Bronchial epithelial cell (primary cell): ENCODE measurements around the gene ZNF581. TPM values are rescaled to one million over a fixed set of nuclear protein-coding genes. Genes with fewer than 3 reads are reported as not detected.

Experiments
- DNase-seq: peaks from one replicate; pipeline ENCODE4 v3.0.0-alpha.2; 2010; ENCODE audit warnings: low read depth
- FAIRE-seq: peaks from 2 replicates; lab custom pipeline; 2011; peaks lifted over from hg19 to GRCh38; lab: Jason Lieb, UNC
- H3K27me3 ChIP-seq: 2 replicates; pipeline ENCODE4 v1.5.1; 2011; ENCODE audit warnings: low read length; ENCODE audit not compliant: control insufficient read depth, insufficient read depth
- H3K36me3 ChIP-seq: 2 replicates; pipeline ENCODE4 v1.5.1; 2011; ENCODE audit warnings: low read length; ENCODE audit not compliant: control insufficient read depth, insufficient read depth
- H3K4me3 ChIP-seq: 2 replicates; pipeline ENCODE4 v1.5.1; 2011; ENCODE audit warnings: mild to moderate bottlenecking, low read depth, low read length, control low read depth
- total RNA-seq: library from RNA; depleted of rRNA; stranded (reverse); fragments of >200 nt; gene quantifications from 2 replicates; pipeline ENCODE4 v1.2.1, GENCODE V29; 2014
- TF ChIP-seq, protein P1 (sequence below): IDR thresholded peaks from 2 replicates; pipeline ENCODE4 v1.5.1; 2011; ENCODE audit warnings: mild to moderate bottlenecking, moderate library complexity, low read length, control low read depth, inconsistent platforms; ENCODE audit not compliant: insufficient read depth, severe bottlenecking

ZNF581 gene
- total RNA-seq, 1 donor from 2014 or later, result 19.2 TPM

- Histone ChIP-seq H3K4me3 (no peak overlapping the region), H3K36me3 (peaks cover 7% of the 10 kb centered on the region), H3K27me3 (no peaks in the 10 kb centered on the region)
- FAIRE-seq, result no peak
- DNase-seq, result no peak
- TF ChIP-seq, protein P1, sequence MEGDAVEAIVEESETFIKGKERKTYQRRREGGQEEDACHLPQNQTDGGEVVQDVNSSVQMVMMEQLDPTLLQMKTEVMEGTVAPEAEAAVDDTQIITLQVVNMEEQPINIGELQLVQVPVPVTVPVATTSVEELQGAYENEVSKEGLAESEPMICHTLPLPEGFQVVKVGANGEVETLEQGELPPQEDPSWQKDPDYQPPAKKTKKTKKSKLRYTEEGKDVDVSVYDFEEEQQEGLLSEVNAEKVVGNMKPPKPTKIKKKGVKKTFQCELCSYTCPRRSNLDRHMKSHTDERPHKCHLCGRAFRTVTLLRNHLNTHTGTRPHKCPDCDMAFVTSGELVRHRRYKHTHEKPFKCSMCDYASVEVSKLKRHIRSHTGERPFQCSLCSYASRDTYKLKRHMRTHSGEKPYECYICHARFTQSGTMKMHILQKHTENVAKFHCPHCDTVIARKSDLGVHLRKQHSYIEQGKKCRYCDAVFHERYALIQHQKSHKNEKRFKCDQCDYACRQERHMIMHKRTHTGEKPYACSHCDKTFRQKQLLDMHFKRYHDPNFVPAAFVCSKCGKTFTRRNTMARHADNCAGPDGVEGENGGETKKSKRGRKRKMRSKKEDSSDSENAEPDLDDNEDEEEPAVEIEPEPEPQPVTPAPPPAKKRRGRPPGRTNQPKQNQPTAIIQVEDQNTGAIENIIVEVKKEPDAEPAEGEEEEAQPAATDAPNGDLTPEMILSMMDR, result no peak
These were observed 21.7 kb upstream of the ZNF581 start for GRCh38 chr19:55621673-55622231.

DNA sequence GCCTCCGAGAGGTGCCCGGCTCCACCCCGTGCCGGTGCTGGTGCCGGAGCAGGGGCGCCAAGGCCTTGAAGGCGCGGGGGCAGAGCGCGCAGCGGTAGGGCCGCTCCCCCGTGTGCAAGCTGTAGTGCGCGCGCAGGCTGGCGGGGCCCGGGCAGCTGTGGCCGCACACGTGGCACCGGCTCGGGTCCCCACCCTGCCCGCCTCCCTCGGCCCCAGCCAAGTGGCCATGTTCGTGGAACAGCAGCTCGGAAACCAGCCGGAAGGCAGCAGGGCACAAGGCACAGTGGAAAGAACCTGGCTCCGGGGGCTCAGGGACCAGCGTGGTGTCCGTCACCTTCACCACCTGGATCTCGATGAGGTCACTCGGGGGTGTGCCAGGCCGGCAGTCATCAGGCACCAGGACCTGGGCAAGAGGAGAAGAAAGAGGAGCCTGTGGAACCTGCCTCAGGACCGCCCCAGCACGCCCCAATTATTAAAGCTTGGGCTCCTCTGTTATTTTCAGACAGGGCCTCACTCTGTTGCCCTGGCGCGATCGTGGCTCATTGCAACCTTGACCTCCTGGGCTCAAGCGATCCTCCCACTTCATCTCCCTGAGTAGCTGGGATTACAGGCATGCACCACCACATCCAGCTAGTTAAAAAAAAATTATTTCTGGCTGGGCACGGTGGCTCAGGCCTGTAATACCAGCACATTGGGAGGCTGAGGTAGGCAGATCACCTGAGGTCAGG is 21.0 kb upstream of the ZNF581 start:
- Histone ChIP-seq H3K4me3 (no peak overlapping the region), H3K27me3 (no peaks in the 10 kb centered on the region), H3K36me3 (peaks cover 3% of the 10 kb centered on the region)
- TF ChIP-seq, protein P1, result no peak
- DNase-seq (no peak), FAIRE-seq (no peak)

DNA sequence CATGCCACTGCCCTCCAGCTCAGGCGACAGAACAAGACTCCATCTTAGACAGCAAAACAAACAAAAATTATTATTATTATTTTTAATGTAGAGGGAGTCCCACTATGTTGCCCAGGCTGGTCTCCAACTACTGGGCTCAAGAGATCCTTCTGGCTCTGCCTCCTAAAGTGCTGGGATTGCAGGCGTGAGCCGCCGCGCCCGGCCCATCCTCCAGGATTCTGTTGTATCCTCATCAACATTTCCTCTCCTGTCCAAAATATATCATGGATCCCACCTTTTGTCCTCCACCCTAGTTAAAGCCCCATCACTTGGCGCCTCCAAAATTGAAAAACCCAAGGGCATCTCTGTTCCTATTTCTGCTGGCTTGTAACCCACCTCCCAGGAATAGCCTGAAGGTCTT is 20.3 kb upstream of the ZNF581 start:
- TF ChIP-seq, protein P1, result no peak
- FAIRE-seq (no peak), DNase-seq (no peak)
- H3K27me3 ChIP-seq, result no peaks in the 10 kb centered on the region
- peaks cover 1% of the 10 kb centered on the region for H3K36me3 ChIP-seq
- no peak overlapping the region for H3K4me3 ChIP-seq

DNA sequence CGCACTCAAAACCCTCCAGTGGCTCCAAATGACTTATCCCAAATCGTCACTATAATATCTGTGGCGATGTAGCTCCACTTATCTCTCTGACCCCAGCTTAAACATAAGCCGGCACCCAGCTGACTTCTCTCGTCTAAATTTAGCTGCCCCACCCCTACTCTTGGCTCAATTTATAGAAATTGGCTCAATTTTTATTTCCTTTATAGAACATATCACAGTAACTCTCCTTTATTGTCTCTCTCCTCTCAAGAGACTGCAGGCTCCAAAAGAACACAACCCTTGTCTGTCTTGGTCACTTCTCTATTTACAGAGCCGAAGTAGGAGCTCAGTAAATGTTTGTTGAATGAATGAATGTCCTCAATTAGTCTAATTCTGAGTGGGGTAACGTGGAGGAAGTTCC is 19.9 kb upstream of the ZNF581 start:
- H3K4me3 ChIP-seq, result no peak overlapping the region
- H3K27me3 ChIP-seq, result no peaks in the 10 kb centered on the region
- FAIRE-seq (no peak), DNase-seq (no peak)
- TF ChIP-seq, protein P1, result no peak
- H3K36me3 ChIP-seq, result peaks cover 1% of the 10 kb centered on the region

GRCh38 chr19:55624109-55625003 is 19.1 kb upstream of the ZNF581 start, which contains the start of gene ZNF784:
Gene ZNF784, minus strand, starts transcription at chr19:55624566. Its CDS starts 5 bp downstream, at chr19:55624561.
- Histone ChIP-seq H3K36me3 (peaks cover 1% of the 10 kb centered on the region), H3K4me3 (peak within 1 kb of the TSS; percentile 78), H3K27me3 (no peaks in the 10 kb centered on the region)
- peak; percentile 70 for DNase-seq
- no peak for FAIRE-seq
- TF ChIP-seq, protein P1, result no peak
